Breast epithelium (tissue), 3 donors: ENCODE measurements around the gene GATM.
A peak's percentile ranks its signal among the peaks of the same experiment; 100 is the strongest.

ENCODE experiments used
- CTCF ChIP-seq, 3 donors: fragments of 450-650 bp; IDR thresholded peaks; one replicate each; pipeline ENCODE4 v1.5.1; 2016 to 2017; ENCODE audit warnings: antibody characterized with exemption in 3 of 3, mild to moderate bottlenecking in 3 of 3, moderate library complexity in 3 of 3
- POLR2A ChIP-seq: fragments of 450-650 bp; IDR thresholded peaks from one replicate; pipeline ENCODE4 v1.6.1; 2016; ENCODE audit warnings: antibody characterized with exemption, mild to moderate bottlenecking, moderate library complexity
- POLR2AphosphoS5 ChIP-seq, 3 donors: sonication (generic); formaldehyde crosslinking; IDR thresholded peaks; one replicate each; pipeline ENCODE4 v1.6.1; 2017; ENCODE audit warnings: antibody characterized with exemption in 3 of 3

- TF ChIP-seq POLR2A (no peak), CTCF (IDR thresholded peaks at IDR 0.05) (peak in 1 of 3 donors; percentile 20), POLR2AphosphoS5 (IDR thresholded peaks at IDR 0.05) (no peak)
Measured at GRCh38 chr15:45314960-45315359, 63.4 kb downstream of the GATM start.
